ENCODE results near the gene LNX2. TPM values are rescaled to one million over a fixed set of nuclear protein-coding genes. Genes with fewer than 3 reads are reported as not detected.

The LNX2 gene
- total RNA-seq, 1 donor from 2014 or later = 15.8 TPM

DNA sequence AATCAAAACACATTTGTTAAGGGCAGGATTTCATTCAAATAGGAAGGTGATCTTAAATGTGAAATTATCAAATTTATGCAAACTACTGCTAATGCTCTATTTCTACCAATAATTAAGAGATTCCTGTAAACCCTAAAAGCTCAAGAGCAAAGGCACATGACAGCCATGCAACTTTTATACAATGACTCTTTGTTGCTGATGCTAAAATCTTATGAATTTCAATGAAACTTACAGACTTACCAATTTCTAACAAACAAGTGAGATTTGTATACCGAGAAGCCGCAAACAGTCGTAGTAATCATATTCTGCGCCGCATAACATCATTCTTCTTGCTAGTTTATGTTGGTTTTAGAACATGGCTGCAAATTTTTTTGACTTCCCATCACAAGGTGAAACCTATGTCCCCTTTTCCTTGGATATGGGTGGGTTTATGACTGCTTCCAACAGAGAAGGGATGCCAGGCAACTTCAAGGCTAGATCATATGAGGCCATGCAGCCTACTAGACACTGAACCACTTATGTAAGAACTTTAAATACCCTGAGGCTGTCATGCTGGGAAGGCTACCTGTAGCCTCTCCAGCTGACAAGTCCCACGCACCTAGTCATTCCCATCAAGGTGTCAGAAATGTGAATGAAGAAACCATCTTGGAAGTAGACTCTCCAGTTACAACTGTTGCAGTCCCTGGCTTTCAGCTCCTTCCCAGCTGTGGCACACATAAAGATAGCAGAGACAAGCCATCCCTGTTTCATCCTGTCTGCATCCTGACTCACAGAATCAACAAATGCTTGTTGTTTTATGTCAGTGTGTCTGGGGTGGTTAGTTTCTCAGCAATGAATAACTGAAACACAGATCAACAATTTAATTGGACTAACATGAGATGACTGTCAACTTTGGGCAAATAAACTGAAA, 42.0 kb downstream of the LNX2 start:
- DNase-seq (ENCODE audit: low spot score) = no peak
- intact Hi-C loops (cut with DNase I) = no loop called here

DNA sequence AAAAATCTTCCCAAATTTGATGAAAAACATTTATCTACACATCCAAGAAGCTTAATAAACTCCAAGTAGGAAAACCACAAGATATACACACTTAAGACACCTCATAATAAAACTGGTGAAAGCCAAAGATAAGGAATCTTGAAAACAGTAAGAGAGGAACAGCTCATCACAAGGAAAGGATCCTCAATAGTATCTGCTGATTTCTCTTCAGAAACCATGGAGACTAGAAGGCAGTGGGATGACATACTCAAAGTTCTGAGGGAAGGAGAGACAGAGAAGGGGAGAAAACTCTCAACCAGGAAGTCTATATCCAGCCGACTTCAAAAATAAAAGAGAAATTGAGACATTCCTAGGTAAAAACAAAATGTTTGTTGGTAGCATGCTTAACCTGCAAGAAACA, 45.7 kb downstream of the LNX2 start:
- intact Hi-C loops (cut with DNase I) = no loop called here
- no peak for DNase-seq (ENCODE audit: low spot score)

DNA sequence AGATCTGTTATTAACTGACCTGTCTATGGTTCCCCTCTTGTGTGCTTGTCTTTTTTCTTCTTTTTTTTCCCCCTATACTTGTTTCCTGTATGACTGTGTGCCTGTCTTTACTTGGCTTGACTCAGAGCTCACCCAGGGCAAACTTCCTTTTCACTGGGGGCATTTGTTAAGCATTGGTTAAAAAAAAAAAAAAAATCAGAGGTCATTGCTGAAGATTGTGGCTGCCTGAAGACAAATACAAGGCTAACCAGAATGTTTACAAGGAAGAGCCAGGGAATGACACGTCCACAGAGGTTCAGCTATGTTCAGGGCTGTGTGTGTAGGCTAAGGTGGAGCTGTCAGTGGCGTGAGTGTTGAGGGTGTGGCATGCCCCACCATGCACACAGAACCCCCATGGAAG, 47.1 kb downstream of the LNX2 start:
- no peak for DNase-seq (ENCODE audit: low spot score)
- intact Hi-C loops (cut with DNase I) = no loop called here

DNA sequence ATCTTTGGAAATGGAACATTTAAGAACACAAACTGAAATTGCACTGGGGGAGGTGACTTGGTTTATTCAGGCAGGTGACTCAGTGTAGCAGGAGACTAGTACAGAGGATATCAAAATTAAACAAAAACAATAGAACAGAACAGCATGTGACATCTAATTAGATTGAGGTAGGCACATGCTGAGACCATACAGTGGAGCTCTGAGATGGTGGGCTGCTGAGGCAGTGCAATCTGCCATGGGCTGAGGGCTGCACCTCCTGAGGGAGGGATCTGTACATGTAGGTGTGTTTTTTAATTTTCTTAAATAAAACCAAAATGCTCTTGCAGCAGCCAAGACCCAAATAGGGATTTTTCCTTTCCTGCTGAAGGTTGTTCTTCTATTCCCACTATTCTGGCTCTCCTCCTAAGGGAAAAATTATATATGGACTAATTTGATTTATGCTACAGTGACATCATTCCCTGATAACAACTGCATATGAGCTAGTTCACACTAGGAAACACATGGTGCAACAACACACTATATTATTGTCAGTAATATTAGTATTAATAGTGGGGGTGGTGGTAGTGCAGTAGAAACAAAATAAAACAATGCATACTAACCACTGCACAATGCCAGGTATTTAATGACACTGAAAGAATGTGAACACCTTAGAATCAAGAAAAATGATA, 48.0 kb downstream of the LNX2 start:
- intact Hi-C loops (cut with DNase I) = no loop called here
- DNase-seq (ENCODE audit: low spot score) = no peak

DNA sequence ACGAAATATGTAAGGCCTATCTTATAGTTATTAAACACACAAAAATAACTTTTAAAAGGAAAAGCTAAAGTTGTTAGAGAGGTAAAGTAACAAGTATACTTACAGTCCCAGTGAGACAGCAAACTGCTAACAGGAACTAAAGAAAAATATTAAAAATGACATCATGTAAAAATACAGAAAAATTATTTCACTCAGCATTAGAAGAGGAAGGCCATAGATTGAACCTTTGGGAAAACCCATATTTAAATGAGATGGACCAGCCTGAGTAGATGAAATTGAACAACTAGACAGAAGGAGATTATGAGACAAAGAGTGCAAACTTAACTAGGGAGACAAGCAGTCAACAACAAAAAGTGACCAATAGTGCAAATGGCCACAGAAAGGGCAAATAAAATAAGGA, 49.4 kb downstream of the LNX2 start:
- intact Hi-C loops (cut with DNase I) = no loop called here

DNA sequence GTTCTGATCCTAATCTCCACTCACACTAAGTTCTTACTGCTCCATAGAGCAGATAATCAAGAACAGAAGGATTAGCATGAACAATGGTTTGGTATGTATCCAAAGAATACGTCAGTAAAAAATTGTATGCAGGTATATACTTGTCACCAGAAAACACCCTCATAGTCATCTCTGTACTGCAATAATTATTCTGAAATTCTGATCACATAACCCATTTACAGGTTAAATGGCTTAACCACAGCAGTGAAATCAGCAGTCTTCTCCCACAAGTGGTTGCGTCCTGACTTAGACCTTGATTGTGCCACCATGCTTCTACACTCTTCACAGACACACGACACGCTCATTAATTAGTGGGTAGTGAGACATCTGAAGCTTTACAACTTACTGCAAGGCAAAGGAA, 50.9 kb downstream of the LNX2 start:
- no peak for DNase-seq (ENCODE audit: low spot score)
- intact Hi-C loops (cut with DNase I) = no loop called here

More for the DNA sequence above, 49.4 kb downstream of the LNX2 start:
- DNase-seq (ENCODE audit: low spot score) = no peak

DNA sequence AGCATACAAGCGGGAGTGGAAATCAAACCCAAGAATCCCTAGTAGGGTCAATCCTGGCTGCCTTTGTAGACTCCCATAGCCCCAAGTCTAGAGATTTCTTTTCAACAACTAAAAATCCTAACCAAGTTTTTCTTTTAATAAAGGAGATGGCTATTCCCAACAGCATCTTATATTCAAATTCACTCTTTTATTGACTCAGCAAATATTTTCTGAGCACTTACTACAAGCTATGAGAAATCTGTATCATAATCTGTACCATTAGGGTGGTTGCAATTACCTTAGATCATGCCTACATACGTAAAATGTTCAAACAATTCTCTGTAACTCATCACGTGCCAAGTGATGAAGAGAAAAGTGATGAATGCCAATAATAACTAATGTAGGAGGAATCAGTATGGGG, 54.5 kb downstream of the LNX2 start:
- no peak for DNase-seq (ENCODE audit: low spot score)
- intact Hi-C loops (cut with DNase I) = no loop called here

DNA sequence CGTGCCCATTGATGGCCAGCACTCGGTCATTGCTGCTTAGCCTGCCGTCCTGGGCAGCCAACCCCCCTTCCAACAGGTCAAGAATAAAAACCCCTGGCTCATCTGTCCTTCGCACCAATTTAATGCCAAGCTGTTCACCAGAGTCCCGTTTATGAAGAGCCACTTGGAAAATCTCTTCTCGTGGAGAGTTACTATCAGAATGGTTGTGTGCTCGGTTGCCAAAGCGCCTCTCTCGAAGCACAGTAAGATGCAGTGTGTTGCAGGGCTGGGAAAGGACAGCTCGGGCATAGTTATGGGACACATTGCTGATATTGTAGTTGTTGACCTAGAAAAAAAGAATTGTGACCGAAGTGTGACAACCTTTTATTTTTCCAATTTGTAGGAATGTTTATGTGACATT, 57.9 kb downstream of the LNX2 start:
- no peak for DNase-seq (ENCODE audit: low spot score)
- intact Hi-C loops (cut with DNase I) = no loop called here

DNA sequence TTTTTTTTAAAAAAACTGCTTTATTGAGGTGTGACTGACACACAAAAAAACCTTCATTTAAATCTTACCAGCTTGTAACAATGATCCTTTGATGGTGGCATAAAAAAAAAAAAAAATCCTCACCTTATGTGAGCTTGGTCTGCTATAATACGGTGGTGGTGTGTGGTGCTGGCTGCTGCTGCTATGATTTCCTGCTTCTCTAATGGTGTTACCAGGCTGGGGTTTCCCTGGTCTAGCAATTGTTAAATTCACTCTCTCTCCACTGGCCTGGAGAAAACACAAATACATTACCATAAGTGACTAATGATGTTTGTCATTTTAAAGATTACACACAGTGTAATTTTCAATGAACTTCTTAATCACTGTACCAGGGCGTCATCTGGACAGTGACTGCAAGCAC, 60.6 kb downstream of the LNX2 start:
- DNase-seq (ENCODE audit: low spot score) = no peak
- intact Hi-C loops (cut with DNase I) = no loop called here

DNA sequence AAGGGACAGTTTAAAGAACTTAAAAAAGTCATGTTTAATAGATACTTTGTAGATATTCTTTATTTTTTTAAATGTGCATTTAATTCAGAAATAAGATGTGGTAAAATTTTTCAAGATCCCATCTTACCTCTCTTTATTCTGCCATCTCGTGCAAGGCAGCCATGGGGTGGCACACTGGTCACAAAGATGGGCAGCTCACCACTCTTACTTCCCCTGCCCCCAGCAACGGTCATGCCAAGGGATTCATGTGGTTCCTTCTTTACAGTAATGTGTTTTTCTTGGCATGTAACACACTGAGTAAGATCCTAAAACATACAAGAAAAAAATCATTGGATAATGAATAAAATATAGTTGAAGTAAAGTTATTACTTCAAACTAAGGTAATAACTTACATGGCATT, 64.2 kb downstream of the LNX2 start:
- intact Hi-C loops (cut with DNase I) = no loop called here
- no peak for DNase-seq (ENCODE audit: low spot score)

DNA sequence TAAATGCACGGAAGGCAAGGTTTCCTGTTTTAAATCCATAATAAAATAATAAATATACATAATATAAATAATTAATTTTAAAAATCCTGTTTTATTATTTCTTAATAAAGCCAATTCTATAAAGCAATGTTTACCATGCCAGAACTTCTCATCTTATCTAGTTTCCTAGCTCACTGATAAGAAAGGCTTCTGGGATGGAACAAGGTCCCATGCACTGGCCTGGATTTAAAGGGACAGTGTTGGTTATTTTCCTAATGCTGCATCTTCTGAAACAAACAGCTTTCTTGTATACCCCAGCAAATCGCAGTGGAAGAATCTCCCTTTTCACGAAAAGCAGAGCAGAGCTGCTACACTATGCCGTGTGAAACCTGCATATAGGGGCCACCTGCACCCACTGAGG, 68.8 kb downstream of the LNX2 start:
- intact Hi-C loops (cut with DNase I) = no loop called here
- DNase-seq (ENCODE audit: low spot score) = no peak

DNA sequence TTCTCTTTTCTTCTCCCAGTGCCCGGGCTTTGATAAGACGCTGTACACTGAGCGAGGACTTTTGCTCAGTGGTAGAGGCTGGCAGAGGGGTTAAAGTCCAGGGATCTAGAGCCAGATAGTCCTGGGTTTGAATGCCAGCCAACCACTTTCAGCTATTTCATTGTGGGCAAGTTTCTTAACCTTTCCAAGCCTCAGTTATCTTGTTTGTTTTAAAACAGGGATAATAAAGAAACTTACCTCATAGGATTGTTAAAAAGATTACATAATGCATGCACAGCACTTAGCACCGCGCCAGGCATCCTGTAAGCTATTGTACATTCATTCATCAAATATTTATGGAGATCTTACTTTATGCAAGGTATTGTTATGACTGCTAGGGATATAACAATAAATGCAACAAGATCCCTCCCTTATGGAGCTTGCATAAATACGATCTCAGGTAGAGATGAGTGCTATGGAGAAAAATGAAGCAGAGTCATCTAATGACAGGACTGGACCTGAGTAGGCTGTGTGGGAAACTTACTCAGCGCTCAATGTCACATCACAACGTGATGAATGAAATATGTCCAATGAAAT, 70.8 kb downstream of the LNX2 start:
- no peak for DNase-seq (ENCODE audit: low spot score)
- intact Hi-C loops (cut with DNase I) = no loop called here

DNA sequence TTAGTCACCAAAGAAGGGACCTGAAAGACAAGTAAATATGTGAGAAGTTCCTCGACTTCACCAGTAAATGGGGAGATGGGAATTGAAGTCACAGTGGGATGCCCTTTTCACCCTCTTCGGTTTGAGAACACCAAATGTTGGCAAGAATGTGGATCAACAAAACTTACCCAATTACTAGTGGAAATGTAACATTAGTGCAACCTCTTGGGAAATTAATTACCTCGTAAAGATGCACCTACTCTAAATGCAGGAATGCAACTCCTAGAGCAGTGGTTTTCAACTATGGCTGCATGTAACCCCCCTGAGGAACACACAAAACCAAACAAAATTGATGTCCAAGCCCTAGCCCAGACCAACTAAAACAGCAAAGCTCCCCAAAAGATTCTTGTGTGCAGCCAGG, 78.1 kb downstream of the LNX2 start:
- intact Hi-C loops (cut with DNase I) = no loop called here
- DNase-seq (ENCODE audit: low spot score) = no peak

DNA sequence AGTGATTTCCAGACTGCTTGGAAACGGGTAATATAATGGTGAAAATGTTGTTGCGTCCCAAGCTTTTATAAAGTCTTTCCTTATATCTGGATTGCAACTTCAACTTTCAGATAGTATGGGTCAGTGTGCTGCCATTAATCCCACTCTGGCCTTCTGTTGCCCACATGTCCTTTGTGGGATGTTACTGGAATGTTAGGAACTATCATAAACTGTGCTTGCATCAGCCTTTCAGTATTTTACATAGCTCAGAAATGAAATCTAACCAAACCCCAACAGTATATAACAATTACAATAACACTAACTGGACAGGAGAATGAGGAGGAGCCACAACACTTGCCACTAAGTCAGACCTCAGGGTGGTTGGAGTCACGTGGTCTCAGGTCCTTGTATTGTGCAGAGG, 78.9 kb downstream of the LNX2 start:
- intact Hi-C loops (cut with DNase I) = no loop called here
- no peak for DNase-seq (ENCODE audit: low spot score)

DNA sequence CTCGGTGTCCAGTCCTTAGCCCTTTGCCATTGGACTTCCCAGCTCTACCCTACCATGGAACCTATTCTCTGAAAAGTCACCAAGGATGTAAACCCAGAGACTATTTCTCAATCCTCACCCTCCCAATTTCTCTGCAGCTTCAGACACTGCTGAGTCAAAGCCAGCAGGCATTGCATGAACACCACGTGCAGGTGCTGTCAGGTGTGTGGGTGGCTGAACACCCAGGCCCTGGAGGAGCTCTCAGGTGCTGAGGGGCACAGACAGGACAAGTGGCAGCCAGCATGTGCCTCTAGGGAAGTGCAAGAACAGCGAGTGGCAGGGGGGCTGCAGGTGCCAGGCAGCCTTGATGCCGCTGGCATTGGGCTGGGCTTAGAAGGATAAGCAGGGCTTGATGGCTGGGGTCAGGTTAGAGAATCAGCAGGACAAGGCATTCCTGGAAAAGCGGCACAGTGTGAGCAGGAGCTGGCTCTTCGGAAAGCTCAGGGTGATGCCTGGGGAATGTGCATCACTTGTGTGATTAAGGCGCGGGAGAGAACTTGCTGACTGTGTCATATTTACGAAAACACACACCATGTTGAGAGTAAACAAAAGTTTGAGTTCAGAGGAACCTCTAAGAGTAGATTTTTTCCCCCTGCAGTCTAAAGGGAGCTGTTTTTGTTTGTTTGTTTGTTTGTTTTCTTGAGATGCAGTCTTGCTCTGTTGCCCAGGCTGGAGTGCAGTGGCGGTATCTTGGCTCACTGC, 83.8 kb downstream of the LNX2 start:
- no peak for DNase-seq (ENCODE audit: low spot score)
- intact Hi-C loops (cut with DNase I) = loop anchor here (10.0 kb wide), 2 partner anchors 128 to 132 kb away; no protein-coding TSS in a partner anchor

DNA sequence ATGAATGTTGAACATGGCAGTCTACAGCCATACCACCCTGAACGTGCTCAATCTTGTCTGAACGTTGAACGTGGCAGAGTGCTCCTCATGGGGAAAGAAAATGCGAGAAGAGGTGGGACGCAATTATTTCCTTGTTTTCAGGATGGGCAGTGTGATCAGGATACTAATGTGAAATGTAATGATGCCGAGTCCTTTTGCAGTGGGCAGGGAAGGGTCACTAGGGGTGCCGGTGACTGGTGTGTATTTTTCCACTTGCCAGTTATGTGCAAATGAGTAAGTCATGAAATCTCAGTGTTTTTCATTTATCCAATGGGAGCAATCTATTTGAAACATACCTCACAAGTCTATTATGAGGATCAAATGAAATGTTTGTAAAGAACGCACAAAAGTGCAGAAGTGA, 84.8 kb downstream of the LNX2 start:
- intact Hi-C loops (cut with DNase I) = loop anchor here (10.0 kb wide), 2 partner anchors 129 to 131 kb away; no protein-coding TSS in a partner anchor
- no peak for DNase-seq (ENCODE audit: low spot score)

DNA sequence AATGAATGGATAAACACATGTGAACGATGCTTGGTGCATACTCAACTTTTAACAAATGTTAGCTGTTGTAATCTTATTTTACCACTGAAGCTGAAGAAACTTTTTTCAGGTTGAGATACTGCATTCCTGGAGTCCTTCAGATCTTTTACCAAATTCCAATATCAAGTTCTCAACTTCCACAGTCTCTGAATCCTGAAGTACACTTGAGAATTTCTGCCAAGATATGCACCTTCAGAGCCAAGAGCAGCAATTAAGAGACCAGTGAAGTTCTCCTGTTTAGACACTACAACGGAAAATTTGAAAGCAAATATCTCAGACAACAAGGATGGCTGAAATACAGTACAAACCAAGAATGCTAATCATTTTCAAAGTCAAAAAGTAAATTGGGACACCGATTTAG, 85.3 kb downstream of the LNX2 start:
- intact Hi-C loops (cut with DNase I) = loop anchor here (5.0 to 10.0 kb wide), 5 partner anchors 87 to 292 kb away; partner anchors contain the start of genes LNX2 and POLR1D
- DNase-seq (ENCODE audit: low spot score) = no peak

DNA sequence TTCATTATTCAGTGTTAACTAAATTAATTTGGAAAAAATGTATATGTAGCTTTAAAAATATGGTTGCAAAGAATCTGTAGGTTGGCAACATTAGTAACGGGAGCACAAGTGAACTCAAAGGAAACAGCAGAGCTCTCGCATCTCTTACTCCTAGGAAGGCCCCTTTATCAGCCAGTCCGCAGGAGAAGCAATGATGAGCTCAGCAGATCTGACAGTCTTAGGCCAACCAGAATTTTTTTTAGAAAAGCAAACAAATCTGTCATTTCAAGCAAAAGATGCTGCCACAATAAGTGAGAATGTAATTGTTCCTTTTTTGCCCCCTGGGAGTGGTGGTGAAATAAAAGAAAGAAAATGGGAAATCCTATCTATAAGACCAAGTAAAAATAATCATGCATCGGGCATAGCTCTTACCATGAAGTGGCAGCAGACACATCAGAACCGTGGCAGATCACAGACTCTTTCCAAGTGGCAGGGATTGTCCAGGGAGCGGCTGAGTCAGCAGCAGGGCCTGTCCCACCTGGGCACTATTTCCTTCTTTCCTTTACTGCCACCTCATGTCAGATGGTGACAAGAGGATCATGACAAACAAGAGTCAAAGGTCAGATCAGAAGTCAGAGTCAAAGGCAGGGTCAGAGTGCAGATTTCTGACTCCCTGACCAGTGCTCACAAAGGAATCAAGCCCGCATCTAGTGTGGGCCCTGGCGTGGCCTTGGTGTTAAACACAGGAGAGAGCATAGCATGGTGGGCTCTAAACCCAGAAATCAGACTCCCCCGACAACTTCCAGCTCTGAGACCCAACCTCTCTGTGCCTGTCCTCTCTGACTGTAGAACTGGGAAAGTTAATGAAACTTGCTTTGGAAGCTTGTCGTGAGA, 86.0 kb downstream of the LNX2 start:
- intact Hi-C loops (cut with DNase I) = loop anchor here (5.0 to 10.0 kb wide), 5 partner anchors 88 to 293 kb away; partner anchors contain the start of genes LNX2 and POLR1D
- DNase-seq (ENCODE audit: low spot score) = no peak

DNA sequence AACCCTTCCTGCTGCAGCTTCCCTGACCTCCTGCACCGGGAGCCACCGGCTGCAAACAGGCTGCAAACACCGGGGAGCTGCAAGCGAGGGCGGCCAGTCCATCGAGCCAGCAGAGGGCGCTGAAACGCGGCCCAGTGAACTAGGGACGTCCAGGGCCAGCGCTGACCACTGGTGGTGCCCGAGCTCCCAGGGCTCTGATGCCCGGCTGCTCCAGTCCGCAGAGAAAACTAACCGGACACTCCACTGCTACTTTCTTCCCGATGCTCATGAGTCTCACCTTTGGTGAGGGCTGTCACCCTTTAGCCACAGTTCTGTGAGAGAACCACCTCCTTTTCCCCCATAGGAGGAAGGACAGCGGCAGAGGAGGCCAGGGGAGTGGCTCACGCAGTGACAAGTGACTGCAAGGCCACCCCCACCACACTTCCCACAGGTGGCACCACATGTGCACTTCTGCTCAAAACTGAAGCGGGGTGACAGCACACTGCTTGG, 87.1 kb downstream of the LNX2 start:
- intact Hi-C loops (cut with DNase I) = loop anchor here (5.0 to 10.0 kb wide), 5 partner anchors 89 to 294 kb away; partner anchors contain the start of genes LNX2 and POLR1D
- peak; percentile 93 for DNase-seq (ENCODE audit: low spot score)

All from cardiac septum (tissue), 1 donor.